HepG2 (cell line): Measurements from ENCODE around the gene PPP2R5D. TPM values are rescaled to one million over a fixed set of nuclear protein-coding genes. Genes with fewer than 3 reads are reported as not detected.
A peak's percentile ranks its signal among the peaks of the same experiment; 100 is the strongest.

ENCODE experiments used
- GABPA ChIP-seq, 2 experiments: IDR thresholded peaks; 2 replicates each; pipeline ENCODE4 v1.6.1; 2011 to 2016; ENCODE audit warnings: low read depth in 2 of 2, low read length in 1 of 2, missing biosample characterization in 1 of 2, missing genetic modification characterization in 1 of 2
- HOXA9 ChIP-seq: sonication (generic); formaldehyde crosslinking; IDR thresholded peaks from 2 replicates; pipeline ENCODE4 v1.8.1; 2022; ENCODE audit warnings: missing genetic modification reagents, mild to moderate bottlenecking, moderate library complexity, borderline replicate concordance
- MAFG ChIP-seq: sonication (generic); formaldehyde crosslinking; IDR thresholded peaks from 2 replicates; pipeline ENCODE4 v1.5.1; 2020; ENCODE audit warnings: mild to moderate bottlenecking, missing genetic modification reagents
- RBAK ChIP-seq: sonication (generic); formaldehyde crosslinking; IDR thresholded peaks from 2 replicates; pipeline ENCODE4 v1.5.1; 2020; ENCODE audit warnings: mild to moderate bottlenecking, missing genetic modification reagents
- SCMH1 ChIP-seq: sonication (generic); formaldehyde crosslinking; IDR thresholded peaks from 2 replicates; pipeline ENCODE4 v1.9.0; 2021; ENCODE audit warnings: missing genetic modification reagents, mild to moderate bottlenecking, borderline replicate concordance
- SIN3B ChIP-seq: fragments of 150-350 bp; IDR thresholded peaks from 2 replicates; pipeline ENCODE4 v1.6.1; 2014; ENCODE audit warnings: low read length
- TCF7L2 ChIP-seq: IDR thresholded peaks from 2 replicates; pipeline ENCODE4 v1.6.1; 2011; ENCODE audit warnings: mild to moderate bottlenecking, low read depth, low read length, moderate library complexity
- XBP1 ChIP-seq: sonication (generic); formaldehyde crosslinking; IDR thresholded peaks from 2 replicates; pipeline ENCODE4 v1.5.0; 2020; ENCODE audit warnings: missing genetic modification reagents
- ZBTB7A ChIP-seq: sonication (generic); formaldehyde crosslinking; IDR thresholded peaks from 2 replicates; pipeline ENCODE4 v1.8.0; 2022; ENCODE audit warnings: mild to moderate bottlenecking, missing genetic modification reagents
- ZNF10 ChIP-seq: sonication (generic); formaldehyde crosslinking; IDR thresholded peaks from 2 replicates; pipeline ENCODE4 v1.4.0; 2020; ENCODE audit warnings: mild to moderate bottlenecking, low read depth, missing genetic modification reagents, borderline replicate concordance
- ZNF441 ChIP-seq: sonication (generic); formaldehyde crosslinking; IDR thresholded peaks from 2 replicates; pipeline ENCODE4 v1.7.0; 2021; ENCODE audit warnings: missing genetic modification reagents, borderline replicate concordance
- ZNF772 ChIP-seq: sonication (generic); formaldehyde crosslinking; IDR thresholded peaks from 2 replicates; pipeline ENCODE4 v1.5.0; 2020; ENCODE audit warnings: mild to moderate bottlenecking, missing genetic modification reagents
- polyA plus RNA-seq, 8 experiments: library from polyadenylated mRNA; depleted of rRNA in 3 of 8; stranded (reverse) in 7 of 8; unstranded in 1 of 8; fragments of >200 nt; fragmentation: Illumina TruSeq in 4 of 8; extraction: Trizol in 4 of 8; gene quantifications; 2 replicates each; pipeline versions ENCODE4 v1.2.1 to v1.2.3, GENCODE V29; 2011 to 2016; ENCODE audit warnings: low read depth in 4 of 8, missing spikeins in 1 of 8, mixed read lengths in 1 of 8; ENCODE audit not compliant: insufficient read depth in 1 of 8
- total RNA-seq, 5 experiments: library from RNA; depleted of rRNA; stranded (reverse); fragments of >200 nt; fragmentation: Illumina TruSeq; extraction: Trizol; gene quantifications; 2 replicates each; pipeline ENCODE4 v1.2.3, GENCODE V29; 2016; ENCODE audit warnings: low read depth in 1 of 5
- TF ChIP-seq, protein P1 (sequence below): sonication (generic); formaldehyde crosslinking; IDR thresholded peaks from 2 replicates; pipeline ENCODE4 v1.5.1; 2020; ENCODE audit warnings: missing genetic modification reagents, mild to moderate bottlenecking, borderline replicate concordance
- TF ChIP-seq, protein P2 (sequence below): sonication (generic); formaldehyde crosslinking; IDR thresholded peaks from 2 replicates; pipeline ENCODE4 v1.9.0; 2022; ENCODE audit warnings: low read depth, missing genetic modification reagents
- TF ChIP-seq, protein P3 (sequence below): sonication (generic); formaldehyde crosslinking; IDR thresholded peaks from 2 replicates; pipeline ENCODE4 v1.4.0; 2020; ENCODE audit warnings: missing genetic modification reagents, borderline replicate concordance
- TF ChIP-seq, protein P4 (sequence below): sonication (generic); formaldehyde crosslinking; IDR thresholded peaks from 2 replicates; pipeline ENCODE4 v1.5.0; 2020; ENCODE audit warnings: mild to moderate bottlenecking, missing genetic modification reagents

The PPP2R5D gene
- total and polyA plus RNA-seq, 2 of the 13 experiments (the other 11 are each of a cell fraction or from before 2014, with no cell fraction given), result 53.7 to 60.4 TPM

DNA sequence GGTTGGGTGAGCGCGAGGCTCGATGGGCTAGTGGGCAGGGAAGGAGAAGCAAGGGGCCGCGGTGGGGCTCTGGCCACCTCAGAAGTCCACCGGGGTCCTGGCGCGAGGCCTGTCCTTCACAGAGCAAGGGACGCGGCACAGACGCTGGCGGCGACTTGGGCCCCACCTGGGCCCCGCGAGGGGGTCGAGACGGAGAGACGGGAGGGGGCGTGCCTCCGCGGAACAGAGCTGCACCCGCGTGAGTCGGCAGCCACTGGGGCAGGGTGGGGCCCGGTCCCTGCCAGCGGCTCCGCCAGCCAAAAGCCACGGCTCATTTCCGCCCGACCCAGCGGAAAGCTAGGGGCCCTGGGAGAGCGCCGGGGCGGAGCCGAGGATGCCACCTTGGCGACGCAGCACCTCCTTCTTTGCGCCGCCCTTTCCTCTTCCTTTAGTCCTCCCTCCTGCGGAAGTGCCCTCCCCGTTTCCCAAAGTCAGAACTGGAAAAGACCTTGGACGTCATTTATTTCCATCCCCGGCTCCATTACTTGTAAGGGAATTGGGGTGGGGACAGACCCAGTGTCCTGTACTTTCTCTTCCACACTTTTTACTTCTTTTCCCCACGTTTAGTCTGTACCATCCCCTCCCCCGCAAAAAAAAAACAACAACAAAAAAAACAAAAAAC lies 69.3 kb downstream of the PPP2R5D start, which contains the start of gene CUL7 (continued):
- TF ChIP-seq, protein P1, sequence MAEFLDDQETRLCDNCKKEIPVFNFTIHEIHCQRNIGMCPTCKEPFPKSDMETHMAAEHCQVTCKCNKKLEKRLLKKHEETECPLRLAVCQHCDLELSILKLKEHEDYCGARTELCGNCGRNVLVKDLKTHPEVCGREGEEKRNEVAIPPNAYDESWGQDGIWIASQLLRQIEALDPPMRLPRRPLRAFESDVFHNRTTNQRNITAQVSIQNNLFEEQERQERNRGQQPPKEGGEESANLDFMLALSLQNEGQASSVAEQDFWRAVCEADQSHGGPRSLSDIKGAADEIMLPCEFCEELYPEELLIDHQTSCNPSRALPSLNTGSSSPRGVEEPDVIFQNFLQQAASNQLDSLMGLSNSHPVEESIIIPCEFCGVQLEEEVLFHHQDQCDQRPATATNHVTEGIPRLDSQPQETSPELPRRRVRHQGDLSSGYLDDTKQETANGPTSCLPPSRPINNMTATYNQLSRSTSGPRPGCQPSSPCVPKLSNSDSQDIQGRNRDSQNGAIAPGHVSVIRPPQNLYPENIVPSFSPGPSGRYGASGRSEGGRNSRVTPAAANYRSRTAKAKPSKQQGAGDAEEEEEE, result no peak
- no peak for TF ChIP-seq MAFG (CRISPR knock-in tag)
- TF ChIP-seq ZNF10 (CRISPR knock-in tag), result no peak
- TF ChIP-seq GABPA (IDR thresholded peaks at IDR 0.05; ENCODE audit: low read depth, low read length), result no peak
- peak; percentile 94 for TF ChIP-seq GABPA (CRISPR knock-in tag; IDR thresholded peaks at IDR 0.05; ENCODE audit: low read depth)
- TF ChIP-seq XBP1 (CRISPR knock-in tag), result no peak
- TF ChIP-seq ZNF772 (CRISPR knock-in tag), result peak; percentile 66; the same call in 1 of the 2 replicates
- no peak; the same call in 1 of the 2 replicates for TF ChIP-seq ZBTB7A
- TF ChIP-seq SIN3B, result no peak
- no peak for TF ChIP-seq RBAK (CRISPR knock-in tag)
- no peak for TF ChIP-seq HOXA9 (CRISPR knock-in tag)
- no peak for TF ChIP-seq TCF7L2
- TF ChIP-seq, protein P2, sequence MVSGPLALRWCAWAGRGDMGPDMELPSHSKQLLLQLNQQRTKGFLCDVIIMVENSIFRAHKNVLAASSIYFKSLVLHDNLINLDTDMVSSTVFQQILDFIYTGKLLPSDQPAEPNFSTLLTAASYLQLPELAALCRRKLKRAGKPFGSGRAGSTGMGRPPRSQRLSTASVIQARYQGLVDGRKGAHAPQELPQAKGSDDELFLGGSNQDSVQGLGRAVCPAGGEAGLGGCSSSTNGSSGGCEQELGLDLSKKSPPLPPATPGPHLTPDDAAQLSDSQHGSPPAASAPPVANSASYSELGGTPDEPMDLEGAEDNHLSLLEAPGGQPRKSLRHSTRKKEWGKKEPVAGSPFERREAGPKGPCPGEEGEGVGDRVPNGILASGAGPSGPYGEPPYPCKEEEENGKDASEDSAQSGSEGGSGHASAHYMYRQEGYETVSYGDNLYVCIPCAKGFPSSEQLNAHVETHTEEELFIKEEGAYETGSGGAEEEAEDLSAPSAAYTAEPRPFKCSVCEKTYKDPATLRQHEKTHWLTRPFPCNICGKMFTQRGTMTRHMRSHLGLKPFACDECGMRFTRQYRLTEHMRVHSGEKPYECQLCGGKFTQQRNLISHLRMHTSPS (CRISPR knock-in tag), result peak; percentile 59; the same call in 1 of the 2 replicates
- TF ChIP-seq, protein P3, sequence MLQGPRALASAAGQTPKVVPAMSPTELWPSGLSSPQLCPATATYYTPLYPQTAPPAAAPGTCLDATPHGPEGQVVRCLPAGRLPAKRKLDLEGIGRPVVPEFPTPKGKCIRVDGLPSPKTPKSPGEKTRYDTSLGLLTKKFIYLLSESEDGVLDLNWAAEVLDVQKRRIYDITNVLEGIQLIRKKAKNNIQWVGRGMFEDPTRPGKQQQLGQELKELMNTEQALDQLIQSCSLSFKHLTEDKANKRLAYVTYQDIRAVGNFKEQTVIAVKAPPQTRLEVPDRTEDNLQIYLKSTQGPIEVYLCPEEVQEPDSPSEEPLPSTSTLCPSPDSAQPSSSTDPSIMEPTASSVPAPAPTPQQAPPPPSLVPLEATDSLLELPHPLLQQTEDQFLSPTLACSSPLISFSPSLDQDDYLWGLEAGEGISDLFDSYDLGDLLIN (CRISPR knock-in tag), result no peak
- no peak for TF ChIP-seq SCMH1 (CRISPR knock-in tag)
- TF ChIP-seq, protein P4, sequence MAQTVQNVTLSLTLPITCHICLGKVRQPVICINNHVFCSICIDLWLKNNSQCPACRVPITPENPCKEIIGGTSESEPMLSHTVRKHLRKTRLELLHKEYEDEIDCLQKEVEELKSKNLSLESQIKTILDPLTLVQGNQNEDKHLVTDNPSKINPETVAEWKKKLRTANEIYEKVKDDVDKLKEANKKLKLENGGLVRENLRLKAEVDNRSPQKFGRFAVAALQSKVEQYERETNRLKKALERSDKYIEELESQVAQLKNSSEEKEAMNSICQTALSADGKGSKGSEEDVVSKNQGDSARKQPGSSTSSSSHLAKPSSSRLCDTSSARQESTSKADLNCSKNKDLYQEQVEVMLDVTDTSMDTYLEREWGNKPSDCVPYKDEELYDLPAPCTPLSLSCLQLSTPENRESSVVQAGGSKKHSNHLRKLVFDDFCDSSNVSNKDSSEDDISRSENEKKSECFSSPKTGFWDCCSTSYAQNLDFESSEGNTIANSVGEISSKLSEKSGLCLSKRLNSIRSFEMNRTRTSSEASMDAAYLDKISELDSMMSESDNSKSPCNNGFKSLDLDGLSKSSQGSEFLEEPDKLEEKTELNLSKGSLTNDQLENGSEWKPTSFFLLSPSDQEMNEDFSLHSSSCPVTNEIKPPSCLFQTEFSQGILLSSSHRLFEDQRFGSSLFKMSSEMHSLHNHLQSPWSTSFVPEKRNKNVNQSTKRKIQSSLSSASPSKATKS, result peak; percentile 85; the same call in 1 of the 2 replicates
- TF ChIP-seq ZNF441 (CRISPR knock-in tag), result peak; percentile 95
